ENCODE data around the gene PRAMEF12.
"Not testable (repeated sequence)": the region's sequence is repeated elsewhere in the genome, so short reads cannot be mapped to it uniquely, and the experiment has no call there.

Gene PRAMEF12

GRCh38 chr1:12773438-12773837 is at the start of gene PRAMEF12:
TSS of gene PRAMEF12 (plus strand) at chr1:12773738. CDS start at chr1:12774868, 1,130 bp downstream.
- DNase-seq = no peak

GRCh38 chr1:12728391-12728790 is 45.1 kb upstream of the PRAMEF12 start:
- DNase-seq = peak; percentile 63

- no peak for DNase-seq
Measured at GRCh38 chr1:12730156-12730555, 43.4 kb upstream of the PRAMEF12 start.

GRCh38 chr1:12731084-12731483 is 42.5 kb upstream of the PRAMEF12 start:
- not testable (repeated sequence) for DNase-seq

GRCh38 chr1:12734651-12735050 is 38.9 kb upstream of the PRAMEF12 start:
- no peak for DNase-seq

GRCh38 chr1:12738934-12739333 is 34.6 kb upstream of the PRAMEF12 start:
- DNase-seq = no peak

- no peak for DNase-seq
Measured at GRCh38 chr1:12739613-12740012, 33.9 kb upstream of the PRAMEF12 start.

- no peak for DNase-seq
Measured at GRCh38 chr1:12741946-12742345, 31.6 kb upstream of the PRAMEF12 start.

- DNase-seq = no peak
Measured at GRCh38 chr1:12745126-12745991, 28.2 kb upstream of the PRAMEF12 start.

- DNase-seq = peak; percentile 11
Measured at GRCh38 chr1:12745992-12746323, 27.6 kb upstream of the PRAMEF12 start, which contains the start of gene CFAP107. TSS of gene CFAP107 (plus strand) at chr1:12746200. CDS start at chr1:12746431, 231 bp downstream.

GRCh38 chr1:12748778-12749355 is 24.7 kb upstream of the PRAMEF12 start:
- no peak for DNase-seq

GRCh38 chr1:12754738-12755137 is 18.8 kb upstream of the PRAMEF12 start:
- DNase-seq = no peak

GRCh38 chr1:12756273-12756672 is 17.3 kb upstream of the PRAMEF12 start:
- no peak for DNase-seq

- DNase-seq = no peak
Measured at GRCh38 chr1:12756768-12757413, 16.6 kb upstream of the PRAMEF12 start.

GRCh38 chr1:12757836-12758235 is 15.7 kb upstream of the PRAMEF12 start:
- DNase-seq = no peak

GRCh38 chr1:12760256-12760795 is 13.2 kb upstream of the PRAMEF12 start:
- DNase-seq = no peak

GRCh38 chr1:12761781-12762180 is 11.8 kb upstream of the PRAMEF12 start:
- no peak for DNase-seq

- DNase-seq = no peak
Measured at GRCh38 chr1:12762766-12763165, 10.8 kb upstream of the PRAMEF12 start.

GRCh38 chr1:12763479-12763878 is 10.1 kb upstream of the PRAMEF12 start:
- DNase-seq = no peak

GRCh38 chr1:12764016-12764415 is 9.5 kb upstream of the PRAMEF12 start:
- DNase-seq = no peak

GRCh38 chr1:12769031-12769430 is 4.5 kb upstream of the PRAMEF12 start:
- DNase-seq = no peak

GRCh38 chr1:12769976-12770505 is 3.5 kb upstream of the PRAMEF12 start:
- DNase-seq = no peak

GRCh38 chr1:12770620-12771019 is 2.9 kb upstream of the PRAMEF12 start:
- no peak for DNase-seq
